Liver (tissue), 9 donors: Measurements from ENCODE around the gene GRAMD2A. TPM values are rescaled to one million over a fixed set of nuclear protein-coding genes. Genes with fewer than 3 reads are reported as not detected.

Experiments used
- DNase-seq: peaks from one replicate; pipeline ENCODE4 v3.0.0-alpha.2; 2017; ENCODE audit warnings: low spot score
- H3K27ac ChIP-seq, 2 donors: one replicate each; pipeline ENCODE4 v1.7.0; 2013; ENCODE audit warnings: inconsistent platforms in 2 of 2, low read length in 2 of 2, control low read depth in 1 of 2, low read depth in 1 of 2, mild to moderate bottlenecking in 1 of 2
- H3K27me3 ChIP-seq, 4 donors: one replicate each; pipeline versions ENCODE4 v1.6.1 to v1.7.0; 2013; ENCODE audit warnings: low read length in 3 of 4, inconsistent platforms in 1 of 4, mild to moderate bottlenecking in 1 of 4, moderate library complexity in 1 of 4; ENCODE audit not compliant: control insufficient read depth in 4 of 4, insufficient read depth in 4 of 4
- H3K36me3 ChIP-seq, 4 donors: one replicate each; pipeline versions ENCODE4 v1.6.1 to v1.7.0; 2013; ENCODE audit warnings: low read length in 3 of 4, mild to moderate bottlenecking in 3 of 4, low read depth in 1 of 4, moderate library complexity in 1 of 4; ENCODE audit not compliant: control insufficient read depth in 4 of 4, insufficient read depth in 3 of 4
- H3K4me1 ChIP-seq, 4 donors: one replicate each; pipeline versions ENCODE4 v1.6.1 to v1.7.0; 2013; ENCODE audit warnings: low read length in 3 of 4, mild to moderate bottlenecking in 3 of 4, moderate library complexity in 1 of 4; ENCODE audit not compliant: control insufficient read depth in 4 of 4, insufficient read depth in 4 of 4
- H3K4me3 ChIP-seq, 3 donors: one replicate each; pipeline versions ENCODE4 v1.6.1 to v1.7.0; 2013; ENCODE audit warnings: low read length in 3 of 3, control low read depth in 1 of 3, low read depth in 1 of 3, mild to moderate bottlenecking in 1 of 3
- H3K9ac ChIP-seq, 2 donors: one replicate each; pipeline ENCODE4 v1.7.0; 2013; ENCODE audit warnings: low read length in 2 of 2, mild to moderate bottlenecking in 2 of 2, moderate library complexity in 2 of 2, control low read depth in 1 of 2, low read depth in 1 of 2
- H3K9me3 ChIP-seq, 4 donors: one replicate each; pipeline versions ENCODE4 v1.6.1 to v1.7.0; 2013; ENCODE audit warnings: low read length in 3 of 4; ENCODE audit not compliant: control insufficient read depth in 4 of 4
- ATF3 ChIP-seq: IDR thresholded peaks from 2 replicates; pipeline ENCODE4 v1.6.1; 2016; ENCODE audit warnings: antibody characterized with exemption
- CTCF ChIP-seq: fragments of 150-350 bp; IDR thresholded peaks from 2 replicates; pipeline ENCODE4 v1.5.1; 2017; ENCODE audit warnings: improper control_type of control experiment, low read depth, low read length; ENCODE audit not compliant: missing input control
- EGR1 ChIP-seq, 2 donors: IDR thresholded peaks; 2 replicates each; pipeline ENCODE4 v1.6.1; 2016 to 2018; ENCODE audit warnings: antibody characterized with exemption in 2 of 2, low read depth in 2 of 2
- FOXA1 ChIP-seq: IDR thresholded peaks from 2 replicates; pipeline ENCODE4 v1.6.1; 2016; ENCODE audit warnings: antibody characterized with exemption
- FOXA2 ChIP-seq: IDR thresholded peaks from 2 replicates; pipeline ENCODE4 v1.6.1; 2016; ENCODE audit warnings: antibody characterized with exemption
- GABPA ChIP-seq, 2 donors: IDR thresholded peaks in 1 of 2; conservative IDR thresholded peaks in 1 of 2; 2 replicates each; pipeline ENCODE4 v1.6.1; 2016; ENCODE audit warnings: antibody characterized with exemption in 2 of 2, mild to moderate bottlenecking in 1 of 2, moderate library complexity in 1 of 2
- HNF4A ChIP-seq, 2 donors: conservative IDR thresholded peaks; 2 replicates each; pipeline ENCODE4 v1.6.1; 2016; ENCODE audit warnings: antibody characterized with exemption in 2 of 2, mild to moderate bottlenecking in 2 of 2
- HNF4G ChIP-seq: IDR thresholded peaks from 2 replicates; pipeline ENCODE4 v1.6.1; 2016; ENCODE audit warnings: antibody characterized with exemption
- JUND ChIP-seq, 2 donors: IDR thresholded peaks; 2 replicates each; pipeline ENCODE4 v1.6.1; 2016; ENCODE audit warnings: antibody characterized with exemption in 2 of 2
- MAX ChIP-seq: IDR thresholded peaks from 2 replicates; pipeline ENCODE4 v1.6.1; 2016; ENCODE audit warnings: antibody characterized with exemption
- NR2F2 ChIP-seq: IDR thresholded peaks from 2 replicates; pipeline ENCODE4 v1.6.1; 2016; ENCODE audit warnings: antibody characterized with exemption
- RAD21 ChIP-seq, 2 donors: IDR thresholded peaks; 2 replicates each; pipeline ENCODE4 v1.6.1; 2016; ENCODE audit warnings: antibody characterized with exemption in 2 of 2, mild to moderate bottlenecking in 2 of 2
- REST ChIP-seq: IDR thresholded peaks from 2 replicates; pipeline ENCODE4 v1.6.1; 2016; ENCODE audit warnings: antibody characterized with exemption, mild to moderate bottlenecking
- RXRA ChIP-seq, 2 donors: IDR thresholded peaks; 2 replicates each; pipeline ENCODE4 v1.6.1; 2017 to 2018; ENCODE audit warnings: antibody characterized with exemption in 2 of 2, mild to moderate bottlenecking in 1 of 2
- SP1 ChIP-seq: IDR thresholded peaks from 2 replicates; pipeline ENCODE4 v1.6.1; 2018; ENCODE audit warnings: antibody characterized with exemption, mild to moderate bottlenecking
- TAF1 ChIP-seq: conservative IDR thresholded peaks from 2 replicates; pipeline ENCODE4 v1.6.1; 2016; ENCODE audit warnings: antibody characterized with exemption, mild to moderate bottlenecking
- YY1 ChIP-seq: IDR thresholded peaks from 2 replicates; pipeline ENCODE4 v1.6.1; 2016; ENCODE audit warnings: antibody characterized with exemption, mild to moderate bottlenecking
- ZBTB33 ChIP-seq: IDR thresholded peaks from 2 replicates; pipeline ENCODE4 v1.6.1; 2016; ENCODE audit warnings: antibody characterized with exemption
- WGBS: extraction: QIAGEN DNeasy Blood & Tissue Kit; methylation state at CpG from one replicate; pipeline ENCODE4 v1.1.7; 2013; 5-methylcytosine and 5-hydroxymethylcytosine counted together
- polyA plus RNA-seq, 2 donors: library from polyadenylated mRNA; stranded (reverse) in 1 of 2; unstranded in 1 of 2; fragments of 200-250 nt in 1 of 2; fragments of >200 nt in 1 of 2; fragmentation: Nextera tagmentation in 1 of 2; extraction: Ambion mirVana in 1 of 2; gene quantifications; one replicate each; pipeline versions ENCODE4 v1.2.1 to v1.2.3, GENCODE V29; 2013 to 2015
- total RNA-seq, 2 donors: library from RNA; depleted of rRNA; stranded (reverse); fragments of >200 nt; gene quantifications; one replicate each; pipeline ENCODE4 v1.2.3, GENCODE V29; 2014
- donor health status: healthy.
- donor health status: healthy.
- donor health status: healthy.
- donor health status: healthy.
- donor health status: healthy.

The GRAMD2A gene
- total and polyA plus RNA-seq, 4 donors: not detected

GRCh38 chr15:72173864-72174550 is 23.6 kb downstream of the GRAMD2A start:
- no peak for DNase-seq
- 90% methylated on average over 12 of the region's 12 CpGs for WGBS
- H3K9me3 ChIP-seq: no peaks in the 10 kb centered on the region

More at GRCh38 chr15:72173864-72174550, 23.6 kb downstream of the GRAMD2A start:
- TF ChIP-seq ZBTB33: no peak
- TF ChIP-seq HNF4A (conservative IDR thresholded peaks at IDR 0.05): no peak
- no peak for TF ChIP-seq CTCF
- no peak for TF ChIP-seq REST
- no peak for TF ChIP-seq RAD21 (IDR thresholded peaks at IDR 0.05)
- no peak for TF ChIP-seq GABPA (IDR thresholded peaks at IDR 0.05 in 1 of 2, conservative IDR thresholded peaks at IDR 0.05 in 1 of 2)
- no peak for TF ChIP-seq NR2F2
- no peak for TF ChIP-seq FOXA2
- no peak for TF ChIP-seq MAX
- no peak for TF ChIP-seq SP1
- TF ChIP-seq FOXA1: no peak
- no peak for TF ChIP-seq TAF1
- no peak for TF ChIP-seq YY1
- no peak for TF ChIP-seq HNF4G
- TF ChIP-seq RXRA (IDR thresholded peaks at IDR 0.05): no peak
- TF ChIP-seq JUND (IDR thresholded peaks at IDR 0.05): no peak
- no peak for TF ChIP-seq EGR1 (IDR thresholded peaks at IDR 0.05; ENCODE audit: low read depth in 2 of 2)
- no peak for TF ChIP-seq ATF3
- H3K36me3 ChIP-seq: no peaks in the 10 kb centered on the region
- H3K27ac ChIP-seq: no peak overlapping the region
- H3K27me3 ChIP-seq: peaks cover 0 to 8% (median 0%) of the 10 kb centered on the region in 4 donors
- H3K4me3 ChIP-seq: no peak overlapping the region
- no peaks in the 10 kb centered on the region for H3K4me1 ChIP-seq
- no peak overlapping the region for H3K9ac ChIP-seq
